Keratinocyte (primary cell): ENCODE data around the gene AMACR.

Source experiments
- CTCF ChIP-seq, 3 experiments: IDR thresholded peaks in 1 of 3; conservative IDR thresholded peaks in 1 of 3; optimal IDR thresholded peaks in 1 of 3; 2 replicates in 2 of 3; 3 replicates in 1 of 3; pipeline versions ENCODE3 to v1.5.1; 2011; ENCODE audit warnings: low read length in 3 of 3, mild to moderate bottlenecking in 3 of 3, moderate library complexity in 2 of 3, control low read depth in 1 of 3, inconsistent platforms in 1 of 3; ENCODE audit not compliant: insufficient read depth in 2 of 3; ENCODE audit errors: extremely low read depth in 1 of 3
- EZH2 ChIP-seq: IDR thresholded peaks from one replicate; pipeline ENCODE4 v1.6.1; 2012; ENCODE audit warnings: inconsistent platforms, mild to moderate bottlenecking, low read length, moderate library complexity

GRCh38 chr5:33973271-33973670 lies 34.6 kb downstream of the AMACR start:
- TF ChIP-seq CTCF (optimal IDR thresholded peaks at IDR 0.05 in 1 of 3, IDR thresholded peaks at IDR 0.05 in 1 of 3, conservative IDR thresholded peaks at IDR 0.05 in 1 of 3; ENCODE audit: extremely low read depth in 1 of 3, insufficient read depth in 2 of 3, low read length in 3 of 3), result no peak
- TF ChIP-seq EZH2, result no peak
